PC-3 (cell line): ENCODE measurements around the gene FOXN3.

Source experiments
- CTCF ChIP-seq: fragments of 300-600 bp; sonication (generic); conservative IDR thresholded peaks from 2 replicates; pipeline ENCODE4 v1.5.1; 2017; ENCODE audit warnings: antibody characterized with exemption, low read depth, mild to moderate bottlenecking, low read length
- EZH2 ChIP-seq: fragments of 300-600 bp; sonication (generic); IDR thresholded peaks from one replicate; pipeline ENCODE4 v1.6.1; 2017; ENCODE audit warnings: antibody characterized with exemption, mild to moderate bottlenecking, low read length; ENCODE audit not compliant: unreplicated experiment
- EZH2phosphoT487 ChIP-seq: fragments of 300-600 bp; sonication (generic); IDR thresholded peaks from 2 replicates; pipeline ENCODE4 v1.6.1; 2018; ENCODE audit warnings: mild to moderate bottlenecking, antibody characterized with exemption, low read length, borderline replicate concordance

DNA sequence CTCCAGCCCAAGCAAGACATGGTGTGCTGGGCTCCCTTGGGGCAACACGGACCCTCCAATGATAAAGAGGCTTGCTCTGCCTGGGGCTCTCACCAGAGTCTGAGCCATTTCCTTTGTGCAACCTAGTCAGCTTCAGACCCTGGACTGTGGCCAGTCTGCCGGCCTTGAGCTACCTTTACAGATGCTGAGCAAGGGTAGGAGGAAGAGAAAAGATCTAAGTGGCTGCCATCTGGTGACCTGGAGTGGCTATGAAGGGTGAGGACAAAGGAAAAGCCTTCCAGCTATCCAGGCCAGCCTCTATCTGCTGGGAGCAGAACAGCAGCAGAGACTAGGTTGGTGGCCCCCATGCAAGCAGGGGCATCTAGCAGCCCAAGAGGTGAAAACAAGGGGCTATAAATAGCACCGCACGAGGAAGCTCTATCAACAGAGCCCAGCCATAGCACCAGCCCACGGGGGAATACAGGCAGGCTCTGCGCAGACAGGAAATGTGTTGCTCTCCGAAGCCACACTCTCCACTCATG is 230.1 kb downstream of the FOXN3 start:
- peak; percentile 15; the same call in 1 of the 2 replicates for TF ChIP-seq CTCF
- TF ChIP-seq EZH2phosphoT487 = no peak
- TF ChIP-seq EZH2 = no peak
